GM12892 (cell line): ENCODE data around the gene FYTTD1.

ENCODE experiments used
- POLR2AphosphoS5 ChIP-seq: IDR thresholded peaks from 2 replicates; pipeline ENCODE4 v1.6.1; 2011; ENCODE audit warnings: low read depth, low read length, control low read depth
- TAF1 ChIP-seq: IDR thresholded peaks from 2 replicates; pipeline ENCODE4 v1.6.1; 2011; ENCODE audit warnings: low read depth, mild to moderate bottlenecking, control low read depth, low read length, borderline replicate concordance

GRCh38 chr3:197714251-197714650 lies 35.4 kb upstream of the FYTTD1 start:
- no peak for TF ChIP-seq TAF1
- no peak for TF ChIP-seq POLR2AphosphoS5
